IPS-11a (cell line): ENCODE measurements around the gene BRPF3.

Source experiments
- H3K4me3 ChIP-seq: one replicate; pipeline ENCODE4 v1.5.1; 2013; ENCODE audit warnings: low read depth, low read length, control low read depth

BRPF3 gene

GRCh38 chr6:36227379-36228228 is 31.1 kb downstream of the BRPF3 start:
- H3K4me3 ChIP-seq: no peak overlapping the region

- no peak overlapping the region for H3K4me3 ChIP-seq
Measured at GRCh38 chr6:36229223-36229622, 32.7 kb downstream of the BRPF3 start.

DNA sequence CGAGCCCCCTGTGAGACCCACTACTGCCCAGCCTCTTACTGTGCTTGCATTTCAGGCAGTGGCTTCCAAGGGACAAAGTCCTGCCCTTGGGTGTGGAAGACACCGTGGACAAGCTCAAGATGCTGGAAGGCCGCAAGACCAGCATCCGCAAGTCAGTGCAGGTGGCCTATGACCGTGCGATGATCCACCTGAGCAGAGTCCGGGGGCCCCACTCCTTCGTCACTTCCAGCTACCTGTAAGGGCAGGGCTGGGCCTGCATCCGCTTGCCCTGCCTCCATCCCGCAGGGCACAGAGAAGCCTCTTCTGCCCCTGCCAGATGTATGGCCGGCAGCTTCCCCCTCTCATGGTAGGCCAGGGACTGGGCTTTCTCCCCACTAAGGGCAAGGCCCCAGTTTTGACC is 33.8 kb downstream of the BRPF3 start:
- no peak overlapping the region for H3K4me3 ChIP-seq

GRCh38 chr6:36232172-36232571 is 35.6 kb downstream of the BRPF3 start:
- H3K4me3 ChIP-seq: no peak overlapping the region

GRCh38 chr6:36235309-36235708 is 38.8 kb downstream of the BRPF3 start:
- no peak overlapping the region for H3K4me3 ChIP-seq

DNA sequence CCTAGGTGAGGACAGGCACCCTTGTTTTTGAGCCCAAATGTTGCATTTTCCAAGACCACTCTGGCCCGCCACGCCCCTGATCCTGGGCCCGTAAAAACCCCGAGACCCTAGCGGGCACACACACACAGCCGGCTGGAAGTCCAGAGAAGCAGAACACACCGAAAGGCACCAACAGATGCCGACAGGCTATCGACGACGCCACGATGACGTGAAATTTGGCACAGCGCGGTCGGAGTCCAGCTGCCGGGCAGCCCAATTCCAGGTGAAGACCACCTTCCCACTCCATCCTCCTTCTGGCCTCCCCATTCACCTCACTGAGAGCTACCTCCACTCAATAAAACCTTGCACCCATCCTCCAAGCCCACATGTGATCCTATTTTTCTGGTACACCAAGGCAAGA is 39.3 kb downstream of the BRPF3 start:
- H3K4me3 ChIP-seq: no peak overlapping the region

DNA sequence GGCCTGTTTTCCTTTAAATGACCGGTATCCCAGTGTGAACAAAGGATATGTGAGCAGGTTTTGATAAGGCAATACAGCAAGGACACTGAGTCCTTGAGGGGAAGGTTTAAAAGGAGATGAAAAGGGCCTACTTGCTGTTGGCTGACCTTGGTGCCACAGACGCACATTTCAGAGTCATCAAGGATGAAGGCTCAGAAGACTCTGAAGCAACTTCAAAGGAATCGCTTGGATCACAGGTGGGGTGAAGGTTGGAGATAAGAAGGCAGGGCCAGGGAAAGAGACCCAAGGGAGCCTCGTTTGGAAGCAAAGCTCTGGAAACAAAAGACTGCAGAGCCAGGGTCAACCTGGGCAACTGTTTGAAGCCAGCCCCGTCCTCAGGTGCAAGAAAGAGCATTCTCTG is 43.2 kb downstream of the BRPF3 start:
- no peak overlapping the region for H3K4me3 ChIP-seq

DNA sequence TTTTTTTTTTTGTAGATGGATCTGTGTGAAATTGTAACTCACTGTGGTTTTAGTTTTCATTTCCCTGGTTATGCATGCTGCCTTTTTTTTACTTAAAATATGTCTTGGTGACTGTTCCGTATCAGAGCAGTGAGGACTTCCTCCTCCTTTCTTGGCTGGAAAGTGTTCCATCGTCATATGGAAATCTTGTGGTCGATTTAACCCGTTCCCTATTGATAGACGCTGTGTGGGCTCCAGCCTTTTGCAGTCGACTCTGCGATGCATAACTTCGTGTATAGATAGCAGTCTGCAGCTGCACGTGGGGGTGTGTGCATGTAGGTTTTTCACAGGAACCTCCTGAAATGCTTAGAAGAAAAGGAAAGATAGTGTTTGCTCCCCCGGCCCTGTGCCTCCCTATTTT is 45.2 kb downstream of the BRPF3 start:
- H3K4me3 ChIP-seq: no peak overlapping the region

DNA sequence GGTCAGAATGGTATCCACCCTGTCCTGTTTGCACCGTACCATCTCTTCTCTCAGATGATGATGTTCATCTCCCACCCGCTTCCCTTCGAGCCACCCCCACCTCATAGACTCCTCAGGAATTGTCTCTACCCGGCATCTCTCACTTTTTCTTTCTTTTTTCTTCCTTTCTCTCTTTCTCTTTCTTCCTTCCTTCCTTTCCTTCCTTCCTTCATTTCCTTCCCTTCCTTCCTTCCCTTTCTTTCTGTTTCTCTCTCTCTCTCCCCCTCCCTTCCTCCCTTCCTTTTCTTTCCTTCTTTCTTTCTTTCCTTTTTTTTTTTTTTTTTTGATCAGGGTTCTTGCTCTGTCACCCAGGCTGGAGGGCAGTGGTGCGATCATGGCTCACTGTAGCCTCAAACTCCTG is 45.6 kb downstream of the BRPF3 start:
- no peak overlapping the region for H3K4me3 ChIP-seq

DNA sequence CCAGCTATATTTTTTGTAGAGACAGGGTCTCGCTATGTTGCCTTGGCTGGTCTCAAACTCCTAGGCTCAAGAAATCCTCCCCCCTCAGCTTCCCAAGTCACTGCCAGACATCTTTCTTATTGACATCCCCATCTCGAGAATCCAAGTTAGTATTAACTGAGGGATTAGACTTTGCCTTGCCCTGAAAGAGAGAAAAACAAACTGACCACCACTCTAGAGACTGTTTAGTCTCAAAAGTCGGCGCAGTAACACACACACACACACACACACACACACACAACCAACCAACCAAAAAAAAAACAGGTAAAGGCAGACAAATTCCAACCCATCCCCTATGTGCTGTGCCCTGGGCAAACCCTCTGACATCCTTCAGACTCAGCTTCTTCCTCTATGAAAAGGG is 46.1 kb downstream of the BRPF3 start:
- no peak overlapping the region for H3K4me3 ChIP-seq

GRCh38 chr6:36243562-36244212 is 47.1 kb downstream of the BRPF3 start:
- H3K4me3 ChIP-seq: no peak overlapping the region

DNA sequence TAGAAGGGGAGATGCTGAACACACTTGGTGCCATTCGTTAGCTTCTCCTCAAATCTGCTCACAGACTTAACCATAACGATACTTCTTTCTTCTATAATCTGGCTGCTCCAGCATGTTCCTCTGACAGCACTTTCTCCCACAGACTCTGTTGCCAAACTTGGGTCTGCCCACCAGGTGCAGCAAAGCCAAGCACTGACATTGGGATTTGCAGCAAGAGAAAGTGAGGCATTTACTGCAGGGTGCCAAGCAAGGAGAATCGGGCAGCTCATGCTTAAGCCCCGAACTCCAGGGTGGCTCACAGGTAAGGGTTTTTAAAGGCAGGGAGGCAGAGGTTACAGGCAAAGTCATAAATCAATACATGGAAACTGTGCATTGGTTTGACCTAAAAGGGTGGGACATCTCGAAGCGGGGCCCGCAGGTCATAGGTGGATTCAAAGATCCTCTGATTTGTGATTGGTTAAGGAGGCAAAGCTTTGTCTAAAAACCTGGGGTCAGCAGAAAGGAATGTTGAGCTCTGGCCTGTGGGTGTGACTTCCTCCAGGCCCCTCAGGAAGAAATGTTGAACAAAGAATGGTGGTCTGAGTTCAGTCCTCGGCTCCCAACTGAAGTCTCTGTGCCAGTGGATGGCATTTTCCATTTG is 48.2 kb downstream of the BRPF3 start:
- no peak overlapping the region for H3K4me3 ChIP-seq

- H3K4me3 ChIP-seq: no peak overlapping the region
Measured at GRCh38 chr6:36245572-36246061, 49.1 kb downstream of the BRPF3 start.

DNA sequence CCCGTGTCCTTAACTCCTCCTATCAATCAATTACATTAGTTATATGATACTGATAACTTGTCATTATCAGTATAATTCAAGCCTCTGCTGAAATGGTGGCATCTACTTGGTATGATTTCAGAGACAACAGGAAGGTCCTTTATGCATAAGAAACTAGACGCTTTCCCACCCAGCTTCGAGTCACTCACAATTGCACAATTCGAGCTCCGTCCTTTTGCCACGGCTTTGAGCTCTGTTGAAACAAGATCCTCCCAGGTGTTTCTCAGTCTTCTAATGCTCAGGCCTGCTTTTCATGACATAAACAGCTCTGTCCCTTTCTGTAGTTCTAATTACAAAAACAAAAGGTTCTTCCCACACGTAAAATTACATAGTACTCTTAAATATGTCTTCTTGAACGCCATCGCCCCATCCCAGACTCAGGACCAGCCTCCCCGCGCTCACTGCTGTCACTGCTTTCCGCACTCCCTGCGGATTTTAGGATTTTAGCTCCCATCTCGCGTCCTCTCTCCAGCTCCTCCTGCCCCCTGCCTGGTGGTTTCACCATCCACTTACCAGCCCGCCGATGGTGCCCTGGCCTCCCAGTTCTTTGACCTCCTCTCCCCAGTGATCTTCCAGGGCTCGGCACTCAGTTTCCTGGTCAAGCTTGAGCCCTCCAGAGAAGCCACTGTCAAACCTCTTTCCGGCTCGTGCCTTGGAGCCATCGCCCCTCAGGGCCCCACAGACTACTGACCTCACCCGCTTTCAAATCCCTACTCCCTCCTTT is 50.1 kb downstream of the BRPF3 start:
- H3K4me3 ChIP-seq: no peak overlapping the region

GRCh38 chr6:36247693-36248092 is 51.1 kb downstream of the BRPF3 start:
- no peak overlapping the region for H3K4me3 ChIP-seq

DNA sequence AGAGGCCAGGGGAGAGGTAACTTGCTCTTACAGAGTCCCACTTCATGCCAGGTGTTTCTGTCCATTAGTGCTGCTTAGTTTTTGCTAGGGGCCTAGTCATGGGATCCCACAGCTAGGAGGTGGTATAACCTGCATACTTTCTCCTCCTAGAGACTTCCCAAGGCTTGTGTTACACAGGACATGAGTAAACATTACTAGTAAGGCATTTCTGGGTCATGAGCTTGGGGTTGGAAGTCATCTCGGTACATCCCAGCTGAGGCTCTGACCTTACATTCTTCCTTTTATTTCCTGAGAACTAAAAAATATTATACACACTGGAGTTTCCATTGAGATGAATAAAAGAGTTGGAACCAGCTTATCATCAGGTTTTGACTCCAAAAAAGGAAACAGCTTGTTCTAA is 52.4 kb downstream of the BRPF3 start:
- no peak overlapping the region for H3K4me3 ChIP-seq

- no peak overlapping the region for H3K4me3 ChIP-seq
Measured at GRCh38 chr6:36249536-36249935, 53.0 kb downstream of the BRPF3 start.

- H3K4me3 ChIP-seq: no peak overlapping the region
Measured at GRCh38 chr6:36252005-36252404, 55.5 kb downstream of the BRPF3 start.

GRCh38 chr6:36263390-36264000 is 67.0 kb downstream of the BRPF3 start:
- H3K4me3 ChIP-seq: no peak overlapping the region

- H3K4me3 ChIP-seq: no peak overlapping the region
Measured at GRCh38 chr6:36265744-36266143, 69.2 kb downstream of the BRPF3 start.
